ENCODE results near the gene RPS6KL1.

RPS6KL1 gene

DNA sequence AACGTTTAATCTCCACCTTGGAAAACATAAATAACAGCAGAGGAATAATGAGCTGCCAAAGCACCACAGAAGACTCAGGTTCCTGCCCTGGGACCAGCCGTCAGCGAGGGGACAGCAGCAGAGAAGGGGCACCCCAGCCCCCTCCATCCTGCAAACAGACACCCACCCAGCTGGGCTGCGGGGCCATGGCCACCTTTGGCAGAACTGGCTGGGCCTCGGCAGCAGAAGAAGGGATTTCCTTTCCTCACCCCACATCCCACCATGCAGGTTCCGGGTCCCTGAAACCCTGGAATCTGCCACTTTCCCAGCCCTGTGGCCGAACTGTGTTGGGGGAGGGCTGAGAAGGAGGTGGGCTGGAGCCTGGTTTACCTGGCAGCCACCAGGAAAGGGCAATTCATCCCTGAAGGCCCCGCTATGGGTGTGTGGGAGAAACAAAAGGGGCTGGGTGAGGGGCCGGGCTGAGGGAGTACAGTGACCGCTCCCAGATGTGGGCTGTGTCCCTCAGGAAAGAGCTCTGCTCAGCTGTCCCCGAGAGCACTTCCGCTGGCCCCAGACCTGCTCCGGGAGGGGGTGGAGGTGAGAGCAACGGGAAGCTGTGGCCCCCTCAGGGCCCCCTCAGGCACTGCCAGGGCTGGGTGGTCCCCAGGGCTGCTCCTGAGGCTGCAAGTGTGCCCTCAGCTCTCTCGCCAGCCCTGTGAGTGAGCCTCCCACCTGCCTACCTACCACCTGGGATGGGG is 28.6 kb upstream of the RPS6KL1 start:
- peak; percentile 35 for DNase-seq

DNA sequence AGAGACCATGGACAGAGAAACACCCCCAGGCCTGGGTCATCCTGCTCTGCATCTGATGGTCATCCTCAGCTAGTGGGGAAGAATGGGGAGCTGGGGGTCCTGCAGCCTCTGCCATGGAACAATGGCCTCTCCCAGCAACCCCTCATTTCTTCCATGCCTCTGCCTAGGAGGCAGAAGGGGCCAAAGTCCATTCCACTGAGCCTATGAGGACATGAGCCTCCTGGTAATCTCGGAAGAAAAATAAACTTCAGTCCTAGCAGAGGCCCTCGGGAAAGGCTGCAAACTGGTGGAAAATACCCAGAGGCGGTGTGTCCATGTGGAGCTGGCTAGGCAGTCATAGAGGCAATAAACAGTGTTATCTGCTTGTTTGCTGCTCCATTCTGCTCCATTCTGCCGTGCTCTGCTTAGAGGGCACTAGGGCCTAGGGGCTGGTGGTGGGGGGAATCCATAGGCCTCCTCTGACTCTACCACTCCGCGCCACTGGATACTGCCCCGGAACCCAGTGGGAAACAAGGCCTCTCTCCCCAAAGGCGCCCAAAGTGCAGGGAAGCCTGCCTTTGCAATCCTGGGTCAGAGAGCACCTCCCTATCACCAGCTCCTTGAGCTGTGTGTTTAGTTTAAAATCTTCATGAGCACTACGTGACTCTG is 27.9 kb upstream of the RPS6KL1 start:
- DNase-seq = peak; percentile 9

GRCh38 chr14:74949859-74950573 is 27.0 kb upstream of the RPS6KL1 start:
- peak; percentile 25 for DNase-seq

DNA sequence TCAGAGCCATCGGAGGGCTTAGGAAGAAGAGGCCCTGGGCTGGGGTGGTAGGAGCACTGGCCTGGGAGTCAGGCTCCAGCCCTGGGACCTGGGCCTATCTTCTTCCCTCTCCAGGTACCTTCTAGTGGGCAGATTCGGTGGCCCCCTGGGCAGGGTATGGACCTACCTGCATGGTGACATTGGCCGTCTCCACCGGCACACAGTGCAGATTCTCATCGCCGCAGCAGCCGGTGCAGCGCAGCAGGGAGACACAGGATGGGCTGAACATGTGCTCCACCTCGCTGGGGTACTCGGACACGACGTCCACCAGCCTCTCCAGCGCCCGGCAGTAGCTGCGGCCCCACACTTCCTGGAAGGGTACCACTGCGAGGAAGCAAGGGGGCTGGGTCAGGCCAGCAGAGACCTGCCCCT is 26.1 kb upstream of the RPS6KL1 start:
- DNase-seq = peak; percentile 27

DNA sequence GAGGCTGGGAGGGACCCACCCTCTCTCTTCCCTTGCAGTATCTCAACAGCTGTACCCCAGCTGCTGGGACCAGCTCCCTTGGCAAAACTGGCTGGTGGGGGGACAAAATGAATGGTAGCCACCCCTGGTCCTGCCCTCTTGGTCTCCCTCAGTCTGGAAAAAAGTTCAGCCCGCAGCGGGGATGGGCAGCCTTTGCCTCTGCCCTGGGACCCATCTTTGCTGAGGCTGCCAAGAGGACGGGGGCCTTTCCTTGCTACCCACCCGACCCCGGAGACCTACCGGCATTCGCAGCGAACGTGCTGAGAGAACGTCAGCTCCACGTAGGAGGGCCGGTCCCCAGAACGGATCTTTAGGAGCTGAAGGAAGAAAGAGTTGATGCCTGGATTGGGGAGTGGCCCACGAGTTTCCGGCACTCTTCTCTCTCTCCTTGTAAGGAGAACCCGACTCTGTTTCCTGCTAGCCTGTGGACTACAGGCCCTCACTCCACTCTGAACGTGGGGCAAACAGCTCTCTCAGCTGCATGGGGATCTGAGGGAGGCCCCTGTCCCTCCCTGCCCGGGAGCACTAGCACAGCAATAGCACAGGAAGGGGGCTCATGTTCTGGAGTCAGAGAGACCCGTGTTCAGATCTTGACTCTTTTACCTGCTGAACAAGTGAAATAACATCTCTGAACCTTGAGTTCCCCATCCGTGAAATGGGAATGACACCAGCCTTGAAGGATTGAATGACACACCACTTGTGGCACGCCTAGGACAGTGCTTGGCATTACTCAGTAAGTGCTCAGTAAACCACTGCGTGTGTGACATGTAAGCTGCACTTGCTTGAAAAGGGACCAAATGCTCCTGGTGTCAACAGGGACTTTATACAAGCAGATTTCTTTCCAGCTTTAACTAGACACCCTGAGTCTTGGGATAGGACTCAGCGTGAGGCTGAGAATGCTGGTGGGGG is 25.4 kb upstream of the RPS6KL1 start:
- DNase-seq = peak; percentile 28

DNA sequence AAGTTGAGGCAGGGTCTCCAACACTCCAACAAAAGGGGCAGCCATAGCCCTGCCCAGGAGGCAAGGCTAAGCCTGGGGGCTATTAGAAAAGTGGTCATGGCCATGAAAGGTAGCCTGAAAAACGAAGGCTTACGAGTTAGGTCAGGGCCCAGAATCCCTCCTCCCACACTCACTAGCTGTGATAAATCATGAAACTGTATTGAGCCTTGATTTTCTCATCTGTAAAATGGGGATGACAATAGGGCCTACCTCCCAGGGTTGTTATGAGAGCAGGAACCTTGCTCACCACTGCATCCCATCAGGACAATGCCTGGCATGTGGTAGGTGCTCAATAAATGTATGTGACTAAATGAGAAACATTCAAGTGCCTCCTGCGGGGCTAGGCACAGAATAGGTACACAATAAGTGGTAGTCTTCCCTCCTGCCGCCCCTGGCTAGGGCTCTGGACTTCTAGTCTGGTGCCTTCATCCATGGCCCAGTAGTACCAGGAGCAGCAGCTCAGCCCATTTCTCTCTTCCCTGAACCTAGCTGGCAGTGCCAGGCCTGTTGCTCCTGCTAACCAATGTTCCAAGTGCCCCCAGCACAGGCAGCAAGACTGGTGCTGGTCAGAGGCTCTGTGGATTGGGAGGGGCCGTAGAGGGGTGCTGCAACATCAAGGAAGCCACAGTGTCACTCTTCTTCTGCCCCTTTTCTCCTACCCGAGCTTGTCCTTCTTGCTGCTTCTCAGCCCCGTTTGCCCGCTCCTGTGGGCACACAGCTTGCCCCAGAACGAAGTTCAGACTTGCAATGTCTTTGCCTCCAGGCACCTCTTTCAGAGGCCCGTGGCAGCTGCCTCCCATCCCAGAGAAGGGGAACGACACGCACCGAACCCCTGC is 24.5 kb upstream of the RPS6KL1 start:
- peak; percentile 11 for DNase-seq

- peak; percentile 29 for DNase-seq
Measured at GRCh38 chr14:74946659-74947281, 23.7 kb upstream of the RPS6KL1 start.

GRCh38 chr14:74945852-74946658 is 23.0 kb upstream of the RPS6KL1 start:
- peak; percentile 86 for DNase-seq

DNA sequence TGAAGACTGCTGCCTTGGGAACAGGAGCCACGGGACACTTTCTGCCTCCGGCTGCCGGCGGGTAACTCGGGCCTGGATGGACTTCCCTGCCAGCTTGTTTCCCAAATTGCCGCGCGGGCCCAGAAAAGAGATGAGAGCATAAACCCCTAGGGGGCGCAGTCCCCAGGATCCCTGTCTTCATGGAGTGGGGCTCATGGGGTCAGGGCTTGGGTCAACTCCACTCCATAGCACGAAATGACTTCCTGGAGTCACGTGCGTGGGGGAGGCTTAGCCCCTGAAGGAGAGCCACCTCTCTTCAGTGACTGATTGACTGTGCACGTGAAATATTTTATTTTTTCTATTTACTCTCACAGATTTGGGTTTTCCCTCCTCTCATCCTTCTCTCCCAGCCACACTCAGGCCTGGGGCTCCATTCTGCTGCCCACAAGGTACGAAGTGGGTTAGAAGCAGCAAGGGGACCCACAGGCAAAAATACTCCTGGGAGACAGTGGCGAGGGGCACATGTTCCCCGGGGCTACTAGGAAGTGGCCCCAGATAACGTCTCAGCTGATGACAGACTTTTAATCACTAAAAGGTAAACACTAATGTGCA is 22.3 kb upstream of the RPS6KL1 start:
- DNase-seq = peak; percentile 32

GRCh38 chr14:74942608-74943007 is 19.5 kb upstream of the RPS6KL1 start:
- peak; percentile 15 for DNase-seq

DNA sequence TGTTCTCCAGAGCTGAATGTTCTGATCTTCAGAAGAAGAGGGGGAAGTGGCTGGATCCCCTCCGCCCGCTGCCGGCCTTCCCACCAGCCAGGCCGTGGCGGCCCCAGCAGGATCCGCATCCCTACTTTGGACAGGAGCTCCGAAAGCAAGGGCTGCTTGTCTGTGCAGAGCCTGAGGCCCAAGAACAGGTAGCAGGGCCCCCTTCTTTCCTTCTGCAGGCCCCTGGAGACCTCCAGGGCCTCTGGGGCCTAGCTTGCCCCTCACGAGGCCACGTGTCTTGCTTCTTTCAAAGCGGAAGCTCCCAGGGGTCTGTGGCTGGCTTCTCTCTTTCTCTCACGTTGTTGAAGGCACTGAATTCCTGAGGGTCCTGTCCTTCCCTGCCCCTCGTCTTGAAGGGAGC is 19.1 kb upstream of the RPS6KL1 start:
- DNase-seq = peak; percentile 32

DNA sequence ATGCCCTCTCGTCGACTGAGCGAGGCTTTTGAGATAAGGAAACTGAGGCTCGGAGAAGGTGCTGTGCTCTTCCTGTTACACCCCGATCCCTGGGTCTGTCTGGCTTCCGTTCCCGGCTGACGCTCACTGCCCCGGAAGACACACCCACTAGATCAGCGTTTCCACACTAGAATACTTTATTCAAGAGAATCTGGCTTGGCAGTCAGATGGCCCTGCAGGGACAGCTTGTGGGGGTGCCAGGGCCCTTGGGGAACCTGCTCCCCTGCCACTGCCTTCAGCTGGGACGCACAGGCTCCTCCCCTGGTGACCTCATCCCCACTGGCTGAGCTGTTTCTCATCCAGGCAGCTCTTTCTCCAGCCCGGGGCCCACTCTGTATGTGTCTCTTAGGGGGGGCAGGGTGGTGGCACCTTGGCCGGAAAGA is 18.6 kb upstream of the RPS6KL1 start:
- peak; percentile 26 for DNase-seq

DNA sequence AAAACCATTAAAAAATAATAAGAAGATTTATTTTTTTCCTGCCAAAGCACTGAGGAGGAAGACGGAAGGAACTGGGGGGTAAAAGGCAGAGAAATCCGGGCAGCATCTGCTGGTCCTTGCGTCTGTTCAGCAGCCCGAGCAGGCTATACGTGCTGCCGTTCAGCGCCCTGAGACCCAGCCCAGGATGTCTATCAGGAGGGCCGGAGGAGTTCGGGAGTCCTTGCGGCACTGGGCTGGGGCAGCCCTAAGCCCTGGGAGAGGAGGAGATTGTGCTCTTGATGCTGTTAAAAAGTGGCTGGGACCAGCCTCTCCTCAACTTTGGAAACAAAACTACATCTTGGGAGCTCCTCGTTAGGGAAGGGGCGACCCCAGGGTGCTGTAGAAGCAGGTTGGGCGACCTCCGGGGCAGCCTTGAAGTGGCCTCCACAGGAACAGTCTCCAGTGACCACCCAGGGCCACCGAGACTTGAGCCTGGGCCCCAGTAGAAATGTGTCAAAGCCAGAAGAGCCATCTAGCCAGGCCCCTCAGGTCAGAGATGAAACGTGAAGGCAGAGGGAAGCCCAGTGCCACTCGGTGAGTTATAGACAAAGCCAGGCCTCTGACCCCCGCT is 18.0 kb upstream of the RPS6KL1 start:
- peak; percentile 20 for DNase-seq

GRCh38 chr14:74938531-74939495 is 15.8 kb upstream of the RPS6KL1 start:
- peak; percentile 22 for DNase-seq

GRCh38 chr14:74937171-74937570 is 14.1 kb upstream of the RPS6KL1 start:
- no peak for DNase-seq

DNA sequence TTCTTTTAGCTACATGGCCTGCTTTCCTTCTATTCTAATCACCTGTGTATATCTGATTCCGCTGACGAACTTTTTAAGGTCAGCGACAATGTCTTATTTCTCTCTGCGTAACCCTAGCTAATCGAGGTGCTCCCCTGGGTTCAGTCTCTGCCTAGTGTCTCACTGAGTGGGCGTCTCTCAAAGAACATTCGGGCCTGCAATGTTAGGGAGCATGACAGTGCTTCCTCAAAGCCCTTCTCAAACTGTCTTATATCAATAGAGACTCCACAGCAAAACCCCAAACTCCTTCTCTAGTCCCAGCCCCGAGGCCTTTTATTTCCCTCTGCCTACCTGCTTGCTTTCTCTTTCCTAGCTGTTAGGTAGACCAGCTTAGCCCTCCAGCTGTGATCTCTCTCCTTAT is 13.7 kb upstream of the RPS6KL1 start:
- no peak for DNase-seq

- no peak for DNase-seq
Measured at GRCh38 chr14:74936151-74936550, 13.1 kb upstream of the RPS6KL1 start.

DNA sequence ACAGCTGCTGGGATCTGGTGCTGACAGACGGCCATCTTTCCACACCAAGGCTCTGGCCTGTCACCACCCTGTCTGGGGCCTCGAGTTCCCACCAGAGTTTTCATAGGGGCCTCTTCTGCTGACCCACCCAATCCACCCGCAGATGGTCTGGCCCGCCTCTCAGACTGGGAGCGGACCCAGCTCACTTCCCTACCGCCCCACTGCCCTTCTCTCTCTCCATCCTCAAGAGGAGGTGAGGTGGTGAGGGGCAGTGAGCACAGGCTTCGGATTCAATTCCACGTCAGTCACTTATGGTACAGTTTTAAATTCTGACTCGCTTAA is 12.3 kb upstream of the RPS6KL1 start:
- no peak for DNase-seq
